ENCODE results near the gene SMOC1.

DNA sequence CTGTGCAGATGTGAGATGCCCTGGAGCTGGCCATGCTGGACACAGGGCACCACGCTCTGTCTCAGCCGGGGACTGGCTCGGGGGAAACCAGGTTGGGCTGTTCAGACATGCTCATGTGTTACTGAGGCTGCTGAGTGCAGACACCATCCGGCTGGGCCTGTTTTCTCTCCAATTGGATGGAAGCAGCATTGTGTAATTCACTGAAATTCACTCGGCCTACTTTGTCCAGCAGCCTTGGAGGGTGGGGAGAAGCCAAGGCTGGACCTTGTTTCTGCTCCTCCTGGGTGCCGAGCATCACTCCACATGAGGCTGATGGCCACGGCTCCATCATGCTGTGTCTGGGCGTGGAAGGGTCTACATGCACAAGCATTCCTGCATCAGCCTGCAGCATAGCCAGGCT lies 130.7 kb downstream of the SMOC1 start:
- TF ChIP-seq POLR2AphosphoS5 (IDR thresholded peaks at IDR 0.05; ENCODE audit: low read depth, low read length) (no peak), POLR2A (IDR thresholded peaks at IDR 0.05; ENCODE audit: low read depth, low read length) (no peak), PAX5 (IDR thresholded peaks at IDR 0.05; ENCODE audit: insufficient read depth, low read length, severe bottlenecking) (no peak), TAF1 (IDR thresholded peaks at IDR 0.05; ENCODE audit: low read depth, low read length) (no peak), POU2F2 (IDR thresholded peaks at IDR 0.05; ENCODE audit: low read depth, low read length) (no peak)
